GM18870 (cell line): ENCODE results near the gene POLR2E.
"Not testable (repeated sequence)": the region's sequence is repeated elsewhere in the genome, so short reads cannot be mapped to it uniquely, and the experiment has no call there.

Experiments used
- ATAC-seq: cut with Tn5 transposase; IDR thresholded peaks from one replicate; pipeline ENCODE4 v1.9.1; 2021; ENCODE audit warnings: moderate library complexity; ENCODE audit not compliant: unreplicated experiment

Gene POLR2E

GRCh38 chr19:1126984-1127760, 32.0 kb upstream of the POLR2E start:
- no peak for ATAC-seq

GRCh38 chr19:1125601-1126467, 30.7 kb upstream of the POLR2E start:
- no peak for ATAC-seq

GRCh38 chr19:1123885-1124677, 28.9 kb upstream of the POLR2E start:
- no peak for ATAC-seq

GRCh38 chr19:1123381-1123780, 28.2 kb upstream of the POLR2E start:
- no peak for ATAC-seq

- ATAC-seq, result no peak
These were observed 27.8 kb upstream of the POLR2E start for GRCh38 chr19:1122972-1123363.

- ATAC-seq, result no peak
These were observed 27.1 kb upstream of the POLR2E start for GRCh38 chr19:1122021-1122971.

GRCh38 chr19:1121395-1121794, 26.2 kb upstream of the POLR2E start:
- no peak for ATAC-seq

- no peak for ATAC-seq
These were observed 24.5 kb upstream of the POLR2E start for GRCh38 chr19:1119475-1120217.

GRCh38 chr19:1118999-1119398, 23.8 kb upstream of the POLR2E start:
- ATAC-seq, result no peak

GRCh38 chr19:1117654-1118053, 22.5 kb upstream of the POLR2E start:
- ATAC-seq, result no peak

- ATAC-seq, result no peak
These were observed 21.8 kb upstream of the POLR2E start for GRCh38 chr19:1116726-1117581.

- no peak for ATAC-seq
These were observed 20.7 kb upstream of the POLR2E start for GRCh38 chr19:1115646-1116420.

GRCh38 chr19:1114728-1115127, 19.6 kb upstream of the POLR2E start:
- not testable (repeated sequence) for ATAC-seq

- no peak for ATAC-seq
These were observed 18.9 kb upstream of the POLR2E start for GRCh38 chr19:1113986-1114483.

GRCh38 chr19:1113030-1113985, 18.1 kb upstream of the POLR2E start:
- ATAC-seq, result no peak

- no peak for ATAC-seq
These were observed 17.3 kb upstream of the POLR2E start for GRCh38 chr19:1112268-1113029.
